HG03095 (cell line): ENCODE measurements around the gene APBB2.

Source experiments
- ATAC-seq: cut with Tn5 transposase; IDR thresholded peaks from one replicate; pipeline ENCODE4 v1.9.1; 2021; ENCODE audit warnings: moderate library complexity; ENCODE audit not compliant: unreplicated experiment

The APBB2 gene

GRCh38 chr4:41110050-41110449 is 104.3 kb downstream of the APBB2 start:
- no peak for ATAC-seq

DNA sequence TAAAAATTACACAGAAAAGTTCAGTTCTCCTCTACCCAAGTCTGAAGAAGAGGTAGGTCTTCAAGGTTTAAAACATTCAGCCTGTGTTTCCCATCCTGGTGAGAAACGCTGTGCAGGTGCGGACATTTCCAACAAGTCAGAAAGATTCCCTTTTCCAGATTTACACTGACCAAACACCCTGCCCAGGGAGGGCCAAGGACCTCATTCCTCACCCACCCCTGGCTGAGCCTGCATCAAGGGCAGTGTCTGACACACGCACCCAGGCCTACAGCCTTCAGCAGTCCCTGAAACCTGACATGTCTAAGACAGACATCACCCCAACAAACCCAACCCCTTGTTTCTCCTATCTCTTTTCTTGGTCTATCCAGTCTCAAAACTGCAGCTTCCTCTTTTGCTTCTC is 105.9 kb downstream of the APBB2 start:
- ATAC-seq = no peak

DNA sequence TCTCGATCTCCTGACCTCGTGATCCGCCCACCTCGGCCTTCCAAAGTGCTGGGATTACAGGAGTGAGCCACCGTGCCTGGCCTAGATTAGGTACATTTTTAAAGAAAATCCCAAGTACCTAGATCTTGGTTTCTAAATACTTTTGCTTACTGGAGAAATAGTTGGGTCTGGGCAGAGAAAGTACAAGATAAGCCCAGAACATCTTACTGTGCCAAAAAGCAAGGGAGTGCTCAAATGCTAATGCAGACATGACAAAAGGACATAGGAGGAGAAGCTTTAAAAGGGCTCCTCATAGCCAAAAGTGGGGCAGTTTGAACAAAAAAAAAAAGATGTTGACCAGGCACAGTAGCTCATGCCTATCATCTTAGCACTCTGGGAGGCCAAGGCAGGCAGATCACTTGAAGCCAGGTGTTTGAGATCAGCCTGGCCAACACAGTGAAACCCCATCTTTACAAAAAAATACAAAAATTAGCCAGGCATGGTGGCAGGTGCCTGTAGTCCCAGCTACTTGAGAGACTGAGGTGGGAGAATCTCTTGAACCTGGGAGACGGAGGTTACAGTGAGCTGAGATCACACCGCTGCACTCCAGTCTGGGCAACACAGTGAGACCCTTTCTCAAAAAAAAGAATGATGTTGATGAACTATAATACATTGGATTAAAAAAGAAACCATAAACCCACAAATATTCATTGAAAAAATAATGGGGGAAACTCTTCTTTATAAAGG is 107.5 kb downstream of the APBB2 start:
- no peak for ATAC-seq

DNA sequence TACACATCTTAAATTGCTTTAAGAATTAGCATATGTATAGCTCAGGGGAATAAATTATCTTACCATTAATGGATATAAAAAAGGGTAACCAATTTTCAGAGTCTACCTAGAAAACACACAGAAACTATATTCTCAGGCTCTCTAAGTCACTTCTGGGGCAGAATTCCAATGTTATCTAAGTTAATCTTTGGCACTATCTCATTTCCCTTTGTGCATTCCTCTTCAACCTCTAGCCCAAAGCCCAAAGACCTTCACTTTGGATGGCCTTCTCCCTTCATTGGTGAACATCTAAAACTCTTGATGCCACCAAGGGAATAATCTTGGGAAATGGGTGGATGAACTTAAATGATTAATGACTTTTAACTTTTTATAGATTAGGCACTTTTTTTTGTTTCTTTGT is 108.3 kb downstream of the APBB2 start:
- ATAC-seq = no peak

DNA sequence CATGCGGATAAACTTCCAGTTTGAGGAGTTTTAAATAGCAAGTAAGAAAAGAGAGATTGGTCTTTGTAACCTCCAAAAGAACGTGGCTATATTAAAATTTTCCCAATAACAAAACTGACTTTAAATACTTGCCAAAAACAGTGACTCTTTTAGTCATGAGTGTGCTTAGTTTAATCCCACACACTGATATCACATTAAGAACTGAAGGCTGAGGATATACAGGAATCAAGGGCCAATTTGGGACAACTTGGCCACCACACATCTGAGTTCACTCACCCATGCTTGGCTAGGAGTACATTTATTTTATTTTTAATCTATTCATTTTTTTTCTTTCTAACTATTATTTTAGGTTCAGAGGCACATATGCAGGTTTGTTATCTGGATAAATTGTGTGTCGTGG is 110.2 kb downstream of the APBB2 start:
- no peak for ATAC-seq

DNA sequence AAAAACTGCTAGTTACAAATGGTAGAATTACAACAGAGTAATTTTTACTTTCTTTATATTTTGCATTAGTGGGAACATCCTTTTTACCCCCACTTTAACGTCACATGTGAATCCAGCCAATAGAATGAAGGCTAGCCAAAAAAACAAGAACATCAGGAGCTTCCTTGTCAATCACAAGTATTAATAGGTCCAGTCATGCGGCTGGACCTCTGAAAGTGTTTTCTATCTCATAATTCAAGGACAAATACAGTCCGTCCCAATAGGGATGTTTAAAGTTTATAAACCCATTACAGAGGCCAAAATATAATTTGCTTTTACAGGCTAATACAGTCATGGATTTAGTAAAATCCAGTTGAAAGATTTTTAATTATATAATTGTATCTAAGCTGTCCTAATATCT is 110.7 kb downstream of the APBB2 start:
- ATAC-seq = no peak

DNA sequence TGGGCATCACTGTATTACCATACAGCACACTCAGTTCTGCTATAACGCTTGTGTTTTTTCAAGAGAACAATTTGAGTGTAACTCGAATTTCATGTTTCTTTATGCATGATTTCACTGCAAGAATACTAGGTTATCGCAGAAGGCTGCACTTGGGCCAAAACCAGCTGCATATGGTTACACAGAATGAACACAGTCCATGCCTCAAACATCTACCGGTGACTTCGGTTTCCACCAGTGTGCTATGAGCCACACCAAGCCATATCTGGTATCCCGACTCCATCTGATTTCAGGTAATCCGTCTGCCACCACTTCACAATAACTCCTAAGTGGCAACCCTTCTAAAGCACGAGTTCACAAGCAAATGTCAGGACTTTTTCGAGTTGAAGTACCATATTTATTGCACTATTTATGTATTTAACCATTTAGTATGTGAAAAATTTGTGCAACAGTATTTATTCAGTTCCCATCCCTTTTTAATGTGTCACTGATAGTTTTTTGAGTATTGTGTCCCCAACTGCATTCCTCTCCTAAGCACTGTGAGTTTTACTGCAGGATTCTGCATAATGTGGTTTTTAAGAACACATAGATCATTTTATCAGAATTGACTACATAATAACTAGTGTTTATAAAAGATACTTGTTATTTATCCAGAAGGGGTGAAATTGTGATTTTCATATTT is 111.8 kb downstream of the APBB2 start:
- no peak for ATAC-seq

DNA sequence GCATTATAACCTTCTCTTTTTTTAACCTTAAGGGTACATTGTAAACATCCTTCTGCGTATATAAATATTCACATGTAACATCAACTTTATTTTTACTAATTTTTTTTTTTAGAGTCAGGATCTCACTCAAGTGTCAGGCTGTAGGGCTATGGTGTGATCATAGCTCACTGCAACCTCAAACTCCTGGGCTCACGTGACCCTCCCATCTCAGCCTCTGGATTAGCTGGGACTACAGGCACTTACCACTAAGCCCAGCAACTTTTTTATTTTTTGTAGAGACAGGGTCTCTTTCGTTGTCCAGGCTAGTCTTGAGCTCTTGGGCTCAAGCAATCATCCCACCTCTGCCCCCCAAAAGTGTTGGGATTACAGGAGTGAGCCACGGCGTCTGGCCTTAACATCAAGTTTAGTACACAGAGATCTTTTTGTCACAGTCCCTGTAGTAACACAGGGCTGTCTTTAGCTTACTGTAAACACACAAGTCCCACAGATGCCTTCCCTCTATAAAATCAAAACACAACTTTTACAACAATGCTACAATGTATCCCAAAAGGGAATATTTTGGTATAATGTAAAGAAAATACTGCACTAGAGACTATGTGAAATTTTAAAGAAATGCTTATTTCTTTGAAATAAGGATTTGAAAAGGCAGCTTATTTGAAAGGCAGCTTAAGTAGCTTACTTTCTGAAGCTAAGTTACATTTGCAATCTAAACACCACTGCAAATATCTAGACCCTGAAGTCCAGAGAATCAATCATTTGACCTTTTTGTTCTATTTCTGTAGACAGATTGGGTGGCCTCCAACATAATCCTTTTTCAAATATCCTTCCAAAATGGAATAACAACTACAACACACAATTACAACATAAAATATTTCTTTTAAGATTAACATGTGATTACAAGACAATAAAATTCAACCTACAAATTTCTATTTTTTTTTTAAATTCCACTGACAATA is 116.0 kb downstream of the APBB2 start:
- no peak for ATAC-seq

- no peak for ATAC-seq
Measured at GRCh38 chr4:41095973-41096372, 118.4 kb downstream of the APBB2 start.

DNA sequence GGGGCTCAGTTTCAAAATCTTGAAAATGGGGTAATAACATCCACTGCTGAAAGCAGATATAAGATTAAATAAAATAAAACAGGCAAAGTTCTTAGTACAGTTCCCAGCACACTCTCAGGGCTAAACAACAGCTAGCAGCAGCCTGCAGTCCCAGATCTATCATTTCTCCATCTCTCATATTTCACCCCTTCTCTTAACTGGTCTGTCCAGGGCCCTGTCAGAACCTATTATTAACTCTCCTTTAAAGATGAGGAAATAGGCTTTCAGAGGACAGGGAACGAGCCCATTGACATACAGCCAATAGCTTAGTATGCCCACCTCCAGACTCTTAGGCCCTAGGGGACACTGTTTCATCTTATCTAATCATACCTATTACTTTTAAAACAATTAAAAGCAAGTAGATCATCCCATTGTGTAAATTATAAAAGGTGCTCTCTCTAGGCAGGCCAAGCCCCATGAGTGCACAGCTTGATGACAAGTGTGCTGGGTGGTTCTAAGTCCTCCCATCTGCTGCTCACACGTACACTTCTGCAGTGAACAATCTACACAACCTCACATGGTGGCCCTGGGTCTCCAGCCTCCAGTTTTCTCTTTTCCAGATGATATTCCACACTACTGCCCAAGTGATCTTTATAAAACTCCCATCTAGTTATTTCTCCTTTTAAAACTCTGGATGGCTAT is 119.0 kb downstream of the APBB2 start:
- no peak for ATAC-seq

DNA sequence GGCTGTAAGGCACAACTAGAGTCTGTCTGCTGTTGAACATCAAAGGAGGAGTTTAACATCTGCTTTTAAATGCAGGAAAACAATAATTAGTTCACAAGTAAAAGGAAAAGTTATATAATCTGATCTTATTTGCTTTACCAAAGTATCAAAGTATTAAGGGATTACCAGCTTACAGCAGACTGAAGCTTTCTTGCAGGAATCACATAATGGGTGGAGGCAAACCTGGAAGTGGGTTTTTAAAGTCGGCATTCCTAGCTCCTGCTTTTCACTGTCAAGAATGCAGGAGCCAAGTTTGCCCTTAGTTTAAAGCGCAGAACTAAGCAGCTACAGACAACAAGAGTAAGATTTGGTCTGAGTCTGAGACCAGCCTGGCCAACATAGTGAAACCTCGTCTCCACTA is 122.2 kb downstream of the APBB2 start:
- ATAC-seq = no peak

GRCh38 chr4:41081847-41082246 is 132.5 kb downstream of the APBB2 start:
- ATAC-seq = no peak

GRCh38 chr4:41080976-41081375 is 133.4 kb downstream of the APBB2 start:
- ATAC-seq = no peak

DNA sequence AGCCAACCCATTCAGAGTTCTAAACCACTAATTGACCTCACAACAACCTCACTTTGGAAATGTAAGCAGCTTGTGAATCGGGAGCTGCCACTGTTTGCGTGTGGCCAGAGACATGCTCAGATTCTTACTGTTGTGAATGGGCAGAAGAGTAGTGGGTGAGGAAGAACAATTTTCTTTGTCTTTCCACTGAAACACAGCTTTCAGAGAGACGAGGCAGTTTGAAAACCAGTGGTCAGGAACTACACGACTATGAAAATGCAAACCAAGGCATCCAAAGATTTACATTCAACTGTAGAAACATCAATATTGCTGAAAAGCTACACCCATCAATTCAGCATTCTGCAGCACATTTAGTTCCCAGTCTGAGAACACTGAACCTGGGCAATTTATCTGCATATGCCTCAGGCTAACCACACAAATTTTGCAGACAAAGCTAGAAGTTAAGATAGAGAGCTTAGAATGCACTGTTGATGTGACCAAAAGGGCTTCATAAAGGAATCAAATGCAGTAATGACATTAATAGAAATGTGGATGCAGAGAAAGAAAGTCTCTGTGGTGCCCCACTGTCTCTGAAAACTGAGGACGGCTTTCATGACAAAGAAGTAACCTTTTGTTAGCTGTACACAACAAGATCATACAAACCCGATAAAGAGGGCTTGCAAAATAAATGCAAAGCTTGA is 134.3 kb downstream of the APBB2 start:
- ATAC-seq = no peak

GRCh38 chr4:41077628-41078027 is 136.7 kb downstream of the APBB2 start:
- no peak for ATAC-seq

GRCh38 chr4:41076481-41076880 is 137.9 kb downstream of the APBB2 start:
- no peak for ATAC-seq

- no peak for ATAC-seq
Measured at GRCh38 chr4:41074215-41074614, 140.1 kb downstream of the APBB2 start.

GRCh38 chr4:41072021-41072777 is 142.1 kb downstream of the APBB2 start:
- no peak for ATAC-seq

GRCh38 chr4:41070516-41071281 is 143.6 kb downstream of the APBB2 start:
- ATAC-seq = no peak
